ENCODE measurements around the gene IL22RA2.

The IL22RA2 gene

GRCh38 chr6:137166247-137167098, 7.0 kb downstream of the IL22RA2 start:
- DNase-seq = no peak

DNA sequence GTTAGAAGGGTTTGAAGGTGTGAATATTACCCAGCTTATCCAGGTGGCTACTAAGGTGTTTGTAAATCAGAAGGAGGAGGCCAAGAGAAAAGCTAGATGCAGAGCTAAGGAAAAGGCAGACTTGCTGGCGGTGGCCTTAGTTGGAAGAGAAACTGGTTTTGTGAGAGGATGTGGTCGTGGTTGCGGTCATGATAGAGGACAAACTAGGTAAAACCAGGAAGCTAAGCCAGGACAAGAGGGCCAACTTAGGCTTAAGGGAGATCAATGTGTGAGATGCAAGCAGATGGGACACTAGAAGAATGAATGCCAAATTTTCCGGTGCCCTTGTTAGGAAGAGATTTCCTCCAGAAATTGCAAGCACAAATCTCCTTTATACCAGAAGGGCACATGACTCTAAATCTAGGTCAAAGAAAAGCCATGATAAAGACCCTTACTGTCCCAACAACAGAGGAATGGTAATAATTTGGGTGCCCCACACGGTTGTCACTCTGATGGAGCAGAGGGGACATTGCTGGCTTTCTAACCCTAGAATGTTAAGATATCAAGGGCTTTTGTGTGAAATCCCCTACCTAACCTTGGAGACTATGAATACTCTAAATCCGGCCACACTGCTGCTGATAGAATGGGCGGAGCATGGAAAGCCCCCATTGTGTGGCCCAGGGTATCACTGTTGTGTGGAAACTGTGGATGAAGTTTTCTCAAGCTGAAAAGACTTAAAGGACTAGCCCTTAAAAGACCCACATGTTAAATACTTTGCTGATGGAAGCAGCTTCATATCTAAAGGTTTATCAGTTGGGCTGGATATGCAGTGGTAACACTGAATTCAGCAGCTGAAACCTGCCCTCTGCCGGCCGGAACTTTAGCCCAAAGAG, 7.8 kb downstream of the IL22RA2 start:
- no peak for DNase-seq

DNA sequence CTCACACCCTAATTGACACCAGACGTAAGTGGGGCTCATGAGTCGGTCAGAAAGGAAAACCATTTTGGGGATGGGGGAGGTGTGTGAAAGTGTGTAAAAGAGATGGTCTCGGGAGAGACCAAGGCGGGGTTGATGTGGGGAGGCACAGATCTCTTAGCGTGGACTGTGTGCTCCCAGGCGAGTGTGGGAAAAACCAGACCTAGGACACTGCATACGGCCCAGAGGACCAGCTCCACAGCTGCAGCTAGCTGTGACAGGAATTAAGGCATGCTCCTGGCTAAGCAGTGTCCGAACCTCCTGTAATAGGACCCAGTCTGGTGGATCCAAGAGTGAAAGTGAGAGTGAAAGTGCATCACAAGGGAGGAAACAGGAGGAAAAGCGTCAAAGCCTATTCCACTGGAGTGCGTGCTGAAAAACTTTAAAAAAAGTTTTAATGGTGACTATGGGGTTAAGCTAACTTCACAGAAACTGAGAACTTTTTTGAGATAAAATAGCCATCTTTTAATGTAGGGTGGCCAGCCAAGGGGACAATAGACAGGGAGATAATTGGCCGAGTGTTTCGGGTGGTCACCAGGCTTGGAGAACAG, 9.6 kb downstream of the IL22RA2 start:
- no peak for DNase-seq

- DNase-seq = no peak
Observed at GRCh38 chr6:137162692-137163306, 10.6 kb downstream of the IL22RA2 start.

GRCh38 chr6:137161949-137162348, 11.5 kb downstream of the IL22RA2 start:
- DNase-seq = no peak

DNA sequence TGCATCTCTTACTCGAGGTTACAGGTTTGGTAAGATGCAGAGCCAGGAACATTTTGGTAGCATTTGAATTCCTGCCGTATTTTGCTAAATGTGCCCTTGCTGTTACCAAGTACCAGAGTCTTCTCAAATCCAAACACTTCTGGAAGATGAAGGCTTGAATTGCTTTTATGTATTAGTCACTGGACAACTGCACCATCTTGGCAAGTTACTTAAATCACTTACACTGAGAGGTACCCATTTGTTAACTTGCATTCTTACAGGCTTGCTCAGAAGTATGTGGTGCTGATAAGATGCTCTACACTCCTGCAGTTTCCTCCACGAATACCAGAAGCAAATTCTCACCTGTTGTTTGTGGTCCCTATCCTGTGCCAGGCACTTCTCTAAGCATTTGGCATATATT, 12.7 kb downstream of the IL22RA2 start:
- no peak for DNase-seq

- peak; percentile 8 for DNase-seq
Observed at GRCh38 chr6:137159912-137160311, 13.5 kb downstream of the IL22RA2 start.

DNA sequence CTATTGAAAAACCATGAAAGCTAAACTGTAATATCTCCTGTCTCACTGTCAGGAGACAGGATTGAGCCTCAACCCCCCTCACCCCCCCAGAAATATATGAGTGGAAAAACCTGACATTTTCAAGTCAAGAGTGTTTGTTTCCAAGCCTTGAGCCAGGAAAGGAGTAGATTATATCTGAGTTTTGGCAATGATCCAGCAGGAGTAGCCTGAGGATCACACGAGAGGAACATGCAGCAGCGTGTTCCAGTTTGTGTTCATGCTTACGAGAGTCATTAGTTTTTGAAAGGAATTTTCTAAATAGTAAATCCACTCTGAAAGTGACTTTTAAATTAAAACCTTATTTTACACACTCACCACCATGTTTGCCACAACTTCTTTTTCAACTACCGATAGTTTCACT, 15.8 kb downstream of the IL22RA2 start:
- DNase-seq = no peak

DNA sequence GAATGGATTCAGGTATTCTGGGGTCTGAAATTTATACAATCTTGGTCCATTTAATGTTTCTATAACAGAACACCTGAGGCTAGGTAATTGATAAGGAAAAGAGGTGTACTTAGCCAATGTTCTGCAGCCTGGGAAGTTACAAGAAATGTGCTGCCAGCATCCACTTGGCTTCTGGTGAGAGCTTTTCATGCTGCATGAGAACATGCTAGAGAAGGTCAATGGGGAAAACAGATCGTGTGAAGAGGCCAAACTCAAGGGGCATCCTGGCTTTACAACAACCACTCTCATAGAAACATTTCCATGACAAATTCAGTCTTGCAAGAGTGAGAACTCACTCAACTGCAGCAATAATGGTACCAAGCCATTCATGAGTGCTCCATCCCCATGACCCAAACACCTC, 16.8 kb downstream of the IL22RA2 start:
- no peak for DNase-seq

DNA sequence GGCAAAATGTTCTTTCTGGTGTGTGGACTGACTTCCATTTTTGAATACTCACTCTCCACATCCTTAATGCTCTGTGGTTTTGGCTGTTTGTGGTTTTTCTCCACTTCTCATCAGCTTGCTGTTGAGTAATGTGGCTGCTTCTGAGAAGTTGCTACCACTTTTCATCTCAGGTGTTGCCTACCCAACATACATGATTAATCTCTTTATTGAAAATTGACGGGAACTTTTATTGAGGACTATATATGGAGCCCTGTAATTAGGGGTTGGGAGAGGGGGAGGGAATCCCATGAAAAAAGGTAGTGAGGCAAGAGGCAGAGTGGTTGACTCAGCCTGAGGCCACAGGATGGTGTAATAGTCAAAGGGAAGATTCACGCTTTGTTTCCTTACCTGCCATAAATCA, 17.6 kb downstream of the IL22RA2 start:
- peak; percentile 13 for DNase-seq

- no peak for DNase-seq
Observed at GRCh38 chr6:137150072-137150471, 23.4 kb downstream of the IL22RA2 start.

DNA sequence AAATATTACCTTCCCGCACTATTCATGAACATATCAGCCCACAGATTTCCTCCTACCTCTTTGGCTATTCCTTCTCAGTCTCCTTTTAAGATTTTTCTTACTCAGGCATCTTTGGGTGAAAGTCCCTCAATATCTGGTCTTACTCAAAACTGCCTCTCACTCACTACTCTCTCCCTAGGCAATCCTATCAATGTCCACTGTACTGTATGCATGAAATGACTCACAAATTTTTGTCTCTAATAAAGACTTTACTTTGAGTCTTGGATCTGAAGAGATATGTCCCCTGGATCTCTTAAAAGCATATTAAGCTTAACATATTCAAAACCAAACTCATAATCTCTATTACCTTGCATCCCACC, 24.4 kb downstream of the IL22RA2 start:
- DNase-seq = no peak

GRCh38 chr6:137148306-137149034, 25.0 kb downstream of the IL22RA2 start:
- no peak for DNase-seq

DNA sequence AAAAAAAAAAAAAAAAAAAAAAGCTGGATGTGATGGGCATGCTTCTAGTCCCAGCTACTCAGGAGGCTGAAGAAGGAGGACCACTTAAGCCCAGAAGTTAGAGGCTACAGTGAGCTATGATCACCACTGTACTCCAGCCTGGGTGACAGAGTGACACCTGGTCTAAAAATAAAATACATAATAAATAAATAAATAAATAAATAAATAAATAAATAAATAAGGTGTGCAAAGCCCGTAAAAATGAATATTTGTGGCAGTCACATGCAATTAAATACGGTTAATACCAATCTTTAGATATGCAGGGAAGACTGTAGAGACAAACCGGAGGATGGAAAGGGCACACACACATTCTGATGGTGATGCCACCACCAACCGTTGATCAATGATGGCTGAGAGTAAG, 26.2 kb downstream of the IL22RA2 start:
- no peak for DNase-seq

- DNase-seq = no peak
Observed at GRCh38 chr6:137146206-137146605, 27.2 kb downstream of the IL22RA2 start.

GRCh38 chr6:137145421-137145820, 28.0 kb downstream of the IL22RA2 start:
- DNase-seq = peak; percentile 18

- DNase-seq = no peak
Observed at GRCh38 chr6:137136065-137136464, 37.4 kb downstream of the IL22RA2 start.

DNA sequence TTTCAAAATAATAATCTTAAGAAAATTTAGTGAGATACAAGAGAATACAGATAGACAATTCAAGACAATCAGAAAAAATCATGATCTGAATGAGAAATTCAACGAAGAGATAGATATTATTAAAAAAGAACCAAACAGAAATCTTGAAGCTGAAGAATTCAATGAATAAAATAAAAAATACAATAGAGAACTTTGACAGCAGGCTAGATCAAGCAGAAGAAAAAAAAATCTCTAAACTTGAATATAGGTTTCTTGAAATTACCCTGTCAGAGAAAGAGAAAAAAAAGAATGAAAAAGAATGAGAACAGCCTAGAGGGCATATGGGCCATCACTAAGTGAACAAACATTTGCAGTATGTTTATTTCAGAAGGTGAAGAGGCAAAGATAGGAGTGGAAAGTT, 39.0 kb downstream of the IL22RA2 start:
- DNase-seq = no peak

DNA sequence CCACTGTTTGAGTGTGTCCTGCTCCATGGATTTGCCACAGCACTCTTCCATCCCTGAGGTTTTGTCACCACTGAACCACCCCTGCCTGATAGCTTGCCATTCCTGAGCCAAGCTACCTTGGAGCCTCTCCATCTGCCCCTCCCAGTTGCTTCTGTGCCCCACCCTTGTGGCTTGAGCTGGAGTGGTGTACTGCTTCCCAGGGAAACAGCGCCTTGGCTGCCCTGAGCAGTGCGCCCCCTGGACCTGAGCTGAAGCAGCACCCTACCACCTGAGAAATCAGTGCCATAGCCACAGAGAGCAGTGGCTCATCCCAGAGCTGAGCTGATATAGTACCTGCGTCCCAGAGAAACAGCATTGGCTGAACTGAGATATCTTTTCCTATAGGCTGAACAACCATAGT, 40.3 kb downstream of the IL22RA2 start:
- no peak for DNase-seq

DNA sequence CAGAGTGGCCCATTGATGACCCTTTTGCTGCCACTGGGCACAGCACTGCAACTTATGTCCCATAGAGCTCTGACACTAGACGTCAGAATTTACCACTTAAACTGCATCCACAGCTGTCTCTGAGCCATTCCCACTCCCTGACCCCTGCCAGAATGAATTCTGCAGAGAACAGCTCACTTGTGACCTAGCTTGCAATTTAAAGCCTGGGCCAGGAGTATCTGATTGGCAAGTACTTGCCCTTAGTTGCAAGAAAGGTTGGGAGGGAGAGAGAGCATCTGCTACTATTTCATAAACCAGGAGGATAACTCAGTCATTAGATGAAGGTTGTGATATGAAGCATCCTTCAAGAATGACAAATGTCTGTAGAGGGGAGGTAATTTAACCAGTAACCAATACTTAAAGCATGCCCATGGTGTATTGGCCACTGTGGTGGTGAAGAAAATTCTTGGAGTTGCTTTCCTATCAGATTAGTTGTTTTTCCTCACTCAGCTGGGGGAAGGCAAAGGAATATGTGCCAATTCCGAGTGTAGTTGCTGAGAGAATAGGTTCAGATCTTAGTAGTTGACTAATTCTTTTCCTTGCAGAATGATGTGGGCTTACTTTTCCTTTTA, 46.5 kb downstream of the IL22RA2 start:
- DNase-seq = no peak

GRCh38 chr6:137123078-137123477, 50.4 kb downstream of the IL22RA2 start:
- DNase-seq = no peak

DNA sequence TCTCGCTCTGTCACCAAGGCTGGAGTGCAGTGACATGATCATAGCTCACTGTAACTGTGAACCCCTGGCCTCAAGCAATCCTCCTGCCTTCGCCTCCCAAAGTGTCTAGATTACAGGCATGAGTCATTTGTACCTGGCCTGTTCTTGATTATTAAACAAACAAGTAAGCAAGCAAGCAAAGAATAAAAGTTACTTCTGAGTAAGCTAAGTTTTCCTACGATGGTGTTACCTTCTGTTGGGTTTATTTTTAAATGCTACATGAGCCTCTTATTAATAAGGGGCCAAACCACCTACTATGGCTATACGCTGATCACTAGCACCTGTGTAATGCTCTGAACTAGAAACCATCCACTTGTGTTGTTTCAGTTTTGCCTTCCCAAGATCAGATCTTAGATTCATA, 50.8 kb downstream of the IL22RA2 start:
- DNase-seq = no peak
